Measurements from ENCODE around the gene ZNF691.
"Not testable (repeated sequence)": the region's sequence is repeated elsewhere in the genome, so short reads cannot be mapped to it uniquely, and the experiment has no call there.

Gene ZNF691

GRCh38 chr1:42889264-42889663, 42.9 kb downstream of the ZNF691 start:
- FAIRE-seq (no peak), DNase-seq (ENCODE audit: insufficient read length, low spot score) (no peak)
- no peak for TF ChIP-seq POLR2A (IDR thresholded peaks at IDR 0.05; ENCODE audit: low read depth, low read length)

GRCh38 chr1:42891465-42892138, 45.2 kb downstream of the ZNF691 start:
- FAIRE-seq (no peak), DNase-seq (ENCODE audit: insufficient read length, low spot score) (no peak)
- no peak for TF ChIP-seq POLR2A (IDR thresholded peaks at IDR 0.05; ENCODE audit: low read depth, low read length)

DNA sequence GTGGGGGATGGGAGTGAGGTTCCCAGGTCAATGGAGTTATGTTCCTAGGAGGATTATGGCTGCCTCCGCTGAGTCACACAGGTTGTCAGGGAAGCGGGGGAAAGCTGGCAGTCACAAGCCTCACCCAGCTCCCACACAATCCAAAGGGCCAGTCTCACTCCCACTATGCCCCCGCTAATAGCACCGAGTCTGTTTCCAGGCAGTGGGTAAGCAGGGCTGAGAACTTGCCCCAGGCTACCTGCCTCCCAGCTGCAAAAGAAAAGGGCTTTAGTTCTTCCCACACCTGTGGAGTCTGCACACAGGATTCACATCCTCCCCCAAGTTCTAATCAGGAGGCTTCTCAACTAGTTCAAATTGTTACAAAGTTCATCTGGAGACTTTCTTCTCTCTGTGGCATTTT, 53.5 kb downstream of the ZNF691 start:
- not testable (repeated sequence) for FAIRE-seq; DNase-seq (ENCODE audit: insufficient read length, low spot score)
